Breast epithelium (tissue), 3 donors: Measurements from ENCODE around the gene RSPH4A.

Experiments used
- POLR2A ChIP-seq: fragments of 450-650 bp; IDR thresholded peaks from one replicate; pipeline ENCODE4 v1.6.1; 2016; ENCODE audit warnings: antibody characterized with exemption, mild to moderate bottlenecking, moderate library complexity
- POLR2AphosphoS5 ChIP-seq, 3 donors: sonication (generic); formaldehyde crosslinking; IDR thresholded peaks; one replicate each; pipeline ENCODE4 v1.6.1; 2017; ENCODE audit warnings: antibody characterized with exemption in 3 of 3
- TF ChIP-seq, protein P1 (sequence below), 3 donors: fragments of 450-650 bp; IDR thresholded peaks; one replicate each; pipeline ENCODE4 v1.5.1; 2016 to 2017; ENCODE audit warnings: antibody characterized with exemption in 3 of 3, mild to moderate bottlenecking in 3 of 3, moderate library complexity in 3 of 3

DNA sequence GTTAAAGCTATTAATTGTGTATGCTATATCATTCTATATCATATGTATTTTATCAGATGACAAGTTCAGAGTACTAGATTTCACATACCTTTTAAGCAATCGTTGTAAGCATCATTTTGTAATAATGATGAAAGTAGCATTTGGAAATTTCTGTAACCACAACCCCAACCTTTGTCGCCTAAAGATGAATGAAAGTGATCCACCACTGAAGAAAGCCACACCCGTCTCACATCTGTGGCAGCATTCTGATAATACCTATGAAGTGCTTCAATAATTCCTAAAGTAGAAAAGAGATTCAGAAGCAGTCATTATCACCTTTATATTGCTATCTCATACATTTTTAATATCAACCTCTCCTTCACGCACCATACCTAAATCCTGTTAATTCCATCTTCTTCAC, 35.6 kb downstream of the RSPH4A start:
- TF ChIP-seq POLR2A (no peak), POLR2AphosphoS5 (IDR thresholded peaks at IDR 0.05) (no peak)
- TF ChIP-seq, protein P1, sequence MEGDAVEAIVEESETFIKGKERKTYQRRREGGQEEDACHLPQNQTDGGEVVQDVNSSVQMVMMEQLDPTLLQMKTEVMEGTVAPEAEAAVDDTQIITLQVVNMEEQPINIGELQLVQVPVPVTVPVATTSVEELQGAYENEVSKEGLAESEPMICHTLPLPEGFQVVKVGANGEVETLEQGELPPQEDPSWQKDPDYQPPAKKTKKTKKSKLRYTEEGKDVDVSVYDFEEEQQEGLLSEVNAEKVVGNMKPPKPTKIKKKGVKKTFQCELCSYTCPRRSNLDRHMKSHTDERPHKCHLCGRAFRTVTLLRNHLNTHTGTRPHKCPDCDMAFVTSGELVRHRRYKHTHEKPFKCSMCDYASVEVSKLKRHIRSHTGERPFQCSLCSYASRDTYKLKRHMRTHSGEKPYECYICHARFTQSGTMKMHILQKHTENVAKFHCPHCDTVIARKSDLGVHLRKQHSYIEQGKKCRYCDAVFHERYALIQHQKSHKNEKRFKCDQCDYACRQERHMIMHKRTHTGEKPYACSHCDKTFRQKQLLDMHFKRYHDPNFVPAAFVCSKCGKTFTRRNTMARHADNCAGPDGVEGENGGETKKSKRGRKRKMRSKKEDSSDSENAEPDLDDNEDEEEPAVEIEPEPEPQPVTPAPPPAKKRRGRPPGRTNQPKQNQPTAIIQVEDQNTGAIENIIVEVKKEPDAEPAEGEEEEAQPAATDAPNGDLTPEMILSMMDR (IDR thresholded peaks at IDR 0.05), result no peak
